Prostate gland (tissue), 2 donors: ENCODE data around the gene FOXS1. TPM values are rescaled to one million over a fixed set of nuclear protein-coding genes. Genes with fewer than 3 reads are reported as not detected.
"Not testable (repeated sequence)": the region's sequence is repeated elsewhere in the genome, so short reads cannot be mapped to it uniquely, and the experiment has no call there.

ENCODE experiments used
- DNase-seq: peaks from one replicate; pipeline ENCODE4 v3.0.0-alpha.2; 2019; ENCODE audit warnings: low spot score
- H3K27ac ChIP-seq, 2 donors: fragments of 200-600 bp; sonication (generic); 2 replicates each; pipeline ENCODE4 v1.5.1; 2017 to 2019
- H3K27me3 ChIP-seq: fragments of 200-600 bp; sonication (generic); replicated peaks from 2 replicates; pipeline ENCODE4 v1.5.1; 2019; ENCODE audit not compliant: insufficient read depth
- H3K36me3 ChIP-seq, 2 donors: fragments of 200-600 bp; sonication (generic); 1 replicate in 1 of 2; 2 replicates in 1 of 2; pipeline versions ENCODE4 v1.5.1 to v1.8.1; 2017 to 2019
- H3K4me1 ChIP-seq: fragments of 200-600 bp; sonication (generic); replicated peaks from 2 replicates; pipeline ENCODE4 v1.5.1; 2019
- H3K4me3 ChIP-seq, 2 donors: fragments of 200-600 bp; sonication (generic); 2 replicates each; pipeline ENCODE4 v1.5.1; 2017 to 2019
- H3K9me3 ChIP-seq: fragments of 200-600 bp; sonication (generic); 2 replicates; pipeline ENCODE4 v1.5.1; 2017
- POLR2A ChIP-seq: fragments of 450-650 bp; IDR thresholded peaks from one replicate; pipeline ENCODE4 v1.6.1; 2016; ENCODE audit warnings: antibody characterized with exemption, mild to moderate bottlenecking
- POLR2AphosphoS5 ChIP-seq: sonication (generic); formaldehyde crosslinking; IDR thresholded peaks from one replicate; pipeline ENCODE4 v1.6.1; 2017; ENCODE audit warnings: antibody characterized with exemption
- WGBS: methylation state at CpG from one replicate; pipeline ENCODE4 v1.1.5; 2018; 5-methylcytosine and 5-hydroxymethylcytosine counted together
- intact Hi-C: fragments of 100-400 bp; cut with DNase I; formaldehyde crosslinking; loops from one replicate; pipeline ENCODE4 v1.14.2; 2022
- total RNA-seq, 2 donors: library from RNA; depleted of rRNA; stranded (reverse); fragments of >200 nt; gene quantifications; one replicate each; pipeline ENCODE4 v1.1.0, GENCODE V29; 2016
- TF ChIP-seq, protein P1 (sequence below), 4 experiments: fragments of 200-600 bp in 2 of 4; fragments of 450-650 bp in 2 of 4; sonication (generic) in 2 of 4; IDR thresholded peaks; 1 replicate in 3 of 4; 2 replicates in 1 of 4; pipeline ENCODE4 v1.5.1; 2016 to 2019; ENCODE audit warnings: antibody characterized with exemption in 4 of 4, mild to moderate bottlenecking in 2 of 4, moderate library complexity in 2 of 4

The FOXS1 gene
- total RNA-seq, 2 donors from 2014 or later = 8.3 TPM; not detected in 1

DNA sequence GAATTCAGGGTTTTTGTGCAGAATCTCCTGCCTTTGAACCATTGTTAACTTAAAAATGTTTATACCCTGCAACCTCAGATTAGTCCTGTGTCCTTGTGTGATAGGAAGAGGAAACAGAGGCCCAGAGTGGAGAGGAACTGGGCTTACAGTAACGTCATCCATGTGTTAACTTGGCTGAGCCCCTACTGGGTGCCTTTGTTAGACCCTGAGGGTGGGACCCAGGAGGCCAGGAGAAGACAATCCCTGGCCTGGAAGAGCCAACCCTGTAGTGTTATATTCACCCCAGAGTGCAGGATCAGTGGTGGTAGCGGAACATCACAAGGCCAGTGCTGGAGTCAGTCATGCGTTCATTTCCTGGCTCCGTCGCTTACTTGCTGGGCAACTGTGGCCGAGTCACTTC, 15.7 kb downstream of the FOXS1 start:
- H3K4me1 ChIP-seq = no peaks in the 10 kb centered on the region
- intact Hi-C loops = loop anchor here (10.0 kb wide), 1 partner anchor 125 kb away; the partner anchor contains the start of gene PDRG1
- WGBS = 92% methylated on average over 6 of the region's 6 CpGs
- H3K9me3 ChIP-seq = no peaks in the 10 kb centered on the region
- no peak for DNase-seq
- H3K4me3 ChIP-seq = no peak overlapping the region
- no peak overlapping the region for H3K27ac ChIP-seq
- H3K27me3 ChIP-seq = no peaks in the 10 kb centered on the region
- no peaks in the 10 kb centered on the region for H3K36me3 ChIP-seq
- TF ChIP-seq POLR2A (no peak), POLR2AphosphoS5 (no peak)
- TF ChIP-seq, protein P1, sequence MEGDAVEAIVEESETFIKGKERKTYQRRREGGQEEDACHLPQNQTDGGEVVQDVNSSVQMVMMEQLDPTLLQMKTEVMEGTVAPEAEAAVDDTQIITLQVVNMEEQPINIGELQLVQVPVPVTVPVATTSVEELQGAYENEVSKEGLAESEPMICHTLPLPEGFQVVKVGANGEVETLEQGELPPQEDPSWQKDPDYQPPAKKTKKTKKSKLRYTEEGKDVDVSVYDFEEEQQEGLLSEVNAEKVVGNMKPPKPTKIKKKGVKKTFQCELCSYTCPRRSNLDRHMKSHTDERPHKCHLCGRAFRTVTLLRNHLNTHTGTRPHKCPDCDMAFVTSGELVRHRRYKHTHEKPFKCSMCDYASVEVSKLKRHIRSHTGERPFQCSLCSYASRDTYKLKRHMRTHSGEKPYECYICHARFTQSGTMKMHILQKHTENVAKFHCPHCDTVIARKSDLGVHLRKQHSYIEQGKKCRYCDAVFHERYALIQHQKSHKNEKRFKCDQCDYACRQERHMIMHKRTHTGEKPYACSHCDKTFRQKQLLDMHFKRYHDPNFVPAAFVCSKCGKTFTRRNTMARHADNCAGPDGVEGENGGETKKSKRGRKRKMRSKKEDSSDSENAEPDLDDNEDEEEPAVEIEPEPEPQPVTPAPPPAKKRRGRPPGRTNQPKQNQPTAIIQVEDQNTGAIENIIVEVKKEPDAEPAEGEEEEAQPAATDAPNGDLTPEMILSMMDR (IDR thresholded peaks at IDR 0.05) = no peak

DNA sequence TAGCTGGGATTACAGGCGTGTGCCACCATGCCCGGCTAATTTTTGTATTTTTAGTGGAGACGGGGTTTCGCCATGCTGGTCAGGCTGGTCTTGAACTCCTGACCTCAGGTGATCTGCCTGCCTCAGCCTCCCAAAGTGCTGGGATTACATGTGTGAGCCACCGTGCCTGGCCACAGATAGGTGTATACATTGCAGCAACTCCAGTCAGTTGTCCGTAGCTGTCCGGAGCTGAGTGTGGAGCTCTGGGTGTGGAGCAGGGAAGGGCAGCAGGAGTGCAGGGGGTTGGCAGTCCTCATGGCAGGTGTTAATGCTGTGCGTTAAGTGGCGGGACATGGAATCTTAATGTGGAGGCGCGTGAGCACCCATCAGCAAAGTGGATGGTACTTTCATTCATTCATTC, 17.4 kb downstream of the FOXS1 start:
- WGBS = 95% methylated on average over 11 of the region's 11 CpGs
- H3K4me3 ChIP-seq, H3K4me1 ChIP-seq, H3K36me3 ChIP-seq, H3K27me3 ChIP-seq, DNase-seq, H3K27ac ChIP-seq, H3K9me3 ChIP-seq: not testable (repeated sequence)
- intact Hi-C loops = loop anchor here (10.0 kb wide), 1 partner anchor 127 kb away; the partner anchor contains the start of gene PDRG1

DNA sequence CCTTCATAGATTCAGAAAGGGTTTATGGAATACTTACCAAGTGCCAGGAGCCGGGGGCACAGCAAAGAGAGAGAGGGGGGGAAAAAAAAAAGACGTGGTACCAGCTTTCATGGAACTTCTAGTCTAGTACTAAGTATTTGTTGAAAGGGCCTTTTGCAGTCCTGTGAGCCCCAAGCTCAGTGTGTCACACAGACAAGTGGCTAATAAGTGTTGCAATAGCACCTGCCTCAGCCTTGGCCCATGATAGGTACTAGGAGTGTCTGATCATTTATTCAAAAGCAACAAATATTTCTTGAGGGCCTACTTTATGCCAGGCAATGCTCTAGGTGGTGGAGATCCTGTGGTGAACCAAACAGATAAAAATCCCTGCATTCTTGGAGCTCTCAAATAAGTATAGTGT, 18.3 kb downstream of the FOXS1 start:
- Histone ChIP-seq H3K27me3 (no peaks in the 10 kb centered on the region), H3K4me3 (no peak overlapping the region), H3K4me1 (no peaks in the 10 kb centered on the region), H3K9me3 (no peaks in the 10 kb centered on the region), H3K27ac (no peak overlapping the region), H3K36me3 (no peaks in the 10 kb centered on the region)
- DNase-seq = no peak
- TF ChIP-seq, protein P1 (IDR thresholded peaks at IDR 0.05) = no peak
- intact Hi-C loops = loop anchor here (10.0 kb wide), 1 partner anchor 128 kb away; the partner anchor contains the start of gene PDRG1
- 79% methylated on average over 2 of the region's 2 CpGs for WGBS

DNA sequence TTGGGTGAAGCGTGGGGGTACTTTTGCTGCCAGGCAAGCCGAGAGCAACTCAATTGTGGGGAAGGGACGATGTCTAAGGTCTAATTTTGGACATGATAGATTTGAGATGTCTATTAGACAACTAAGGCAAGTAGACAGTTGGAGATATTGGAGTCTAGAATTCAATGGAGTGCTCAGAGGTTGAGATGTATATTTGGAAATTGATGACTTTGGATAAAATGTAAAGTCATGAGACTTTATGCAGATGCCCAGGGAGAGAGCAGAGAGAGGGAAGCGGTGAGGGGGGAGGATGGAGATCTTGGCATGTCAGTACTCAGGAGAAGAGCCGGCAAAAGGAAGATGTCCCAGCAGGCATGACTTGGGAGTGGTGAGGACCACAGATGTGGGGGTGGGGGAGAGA, 19.3 kb downstream of the FOXS1 start:
- Histone ChIP-seq H3K36me3 (no peaks in the 10 kb centered on the region), H3K9me3 (no peaks in the 10 kb centered on the region), H3K4me1 (no peaks in the 10 kb centered on the region), H3K4me3 (no peak overlapping the region), H3K27me3 (no peaks in the 10 kb centered on the region), H3K27ac (no peak overlapping the region)
- 92% methylated on average over 5 of the region's 5 CpGs for WGBS
- intact Hi-C loops = loop anchor here (10.0 kb wide), 1 partner anchor 129 kb away; the partner anchor contains the start of gene PDRG1
- DNase-seq = no peak
- TF ChIP-seq POLR2AphosphoS5 (no peak), POLR2A (no peak)

DNA sequence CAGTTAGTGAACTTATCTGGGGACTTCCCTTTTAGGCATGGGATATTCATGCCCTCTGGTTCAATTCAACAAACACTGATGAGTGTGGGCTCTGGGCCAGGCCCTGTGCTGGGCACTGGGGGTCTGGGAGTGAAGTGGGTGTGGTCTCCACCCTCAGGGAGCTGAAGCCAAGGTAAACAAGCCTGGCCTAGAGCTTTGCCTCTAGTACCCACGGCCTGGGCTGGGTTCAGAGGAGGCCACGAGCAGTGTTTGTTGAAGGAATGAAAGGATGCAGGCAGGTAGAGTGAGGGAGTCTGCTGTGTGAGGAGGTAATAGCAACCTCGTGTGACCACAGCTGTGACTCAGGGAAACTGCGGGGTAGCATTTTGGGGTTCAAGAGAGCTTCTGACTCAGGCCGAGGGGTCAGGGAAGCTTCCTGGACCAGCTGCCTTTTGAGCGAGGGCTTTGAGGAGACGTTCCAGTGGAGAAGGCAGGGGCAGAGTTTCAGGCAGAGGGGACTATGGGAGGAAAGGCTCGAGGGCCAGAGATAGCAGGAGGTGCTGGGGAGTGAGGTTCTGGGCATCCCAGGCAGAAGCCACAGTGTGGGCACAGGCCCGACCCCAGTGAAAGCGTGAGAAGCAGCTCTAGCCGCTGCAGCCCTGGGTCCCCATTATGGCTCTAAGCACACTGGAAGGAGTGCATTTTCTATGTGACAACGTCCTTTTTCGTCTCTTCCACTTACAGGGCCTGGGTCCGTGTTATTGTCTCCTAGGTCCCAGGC, 20.7 kb downstream of the FOXS1 start:
- Histone ChIP-seq H3K27ac (no peak overlapping the region), H3K4me3 (no peak overlapping the region), H3K4me1 (no peaks in the 10 kb centered on the region), H3K9me3 (no peaks in the 10 kb centered on the region), H3K27me3 (no peaks in the 10 kb centered on the region), H3K36me3 (no peaks in the 10 kb centered on the region)
- TF ChIP-seq POLR2AphosphoS5 (no peak), POLR2A (no peak)
- TF ChIP-seq, protein P1 (IDR thresholded peaks at IDR 0.05) = no peak
- no peak for DNase-seq
- intact Hi-C loops = loop anchor here (10.0 kb wide), 1 partner anchor 130 kb away; the partner anchor contains the start of gene PDRG1
- WGBS = 85% methylated on average over 14 of the region's 14 CpGs

DNA sequence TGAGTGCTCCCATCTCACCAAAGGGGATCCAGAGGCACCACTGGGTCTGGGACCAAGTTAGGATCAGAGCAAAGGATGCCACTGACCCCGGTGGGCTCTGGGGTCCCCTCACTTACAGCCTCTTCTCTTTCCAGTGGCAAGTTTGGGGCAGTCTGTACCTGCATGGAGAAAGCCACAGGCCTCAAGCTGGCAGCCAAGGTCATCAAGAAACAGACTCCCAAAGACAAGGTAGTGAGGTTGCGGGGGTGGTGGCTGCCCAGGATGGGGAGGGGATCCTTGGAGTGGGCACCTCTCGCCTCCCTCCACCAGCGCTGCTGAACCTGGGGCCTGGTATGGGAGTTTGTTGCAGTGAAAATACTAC, 21.3 kb downstream of the FOXS1 start:
- Histone ChIP-seq H3K27me3 (no peaks in the 10 kb centered on the region), H3K4me1 (no peaks in the 10 kb centered on the region), H3K36me3 (no peaks in the 10 kb centered on the region), H3K9me3 (no peaks in the 10 kb centered on the region), H3K27ac (no peak overlapping the region), H3K4me3 (no peak overlapping the region)
- TF ChIP-seq POLR2AphosphoS5 = no peak
- TF ChIP-seq, protein P1 (IDR thresholded peaks at IDR 0.05) = no peak
- no peak for TF ChIP-seq POLR2A
- DNase-seq = no peak
- WGBS = 98% methylated on average over 4 of the region's 4 CpGs
- intact Hi-C loops = loop anchor here (10.0 kb wide), 1 partner anchor 131 kb away; the partner anchor contains the start of gene PDRG1
